Brain microvascular endothelial cell (primary cell): ENCODE results near the gene NVL.
"Not testable (repeated sequence)": the region's sequence is repeated elsewhere in the genome, so short reads cannot be mapped to it uniquely, and the experiment has no call there.

ENCODE experiments used
- DNase-seq: peaks from one replicate; pipeline ENCODE4 v3.0.0-alpha.2; 2020
- H3K27ac ChIP-seq: fragments of 250-450 bp; sonication (Bioruptor Pico); 2 replicates; pipeline ENCODE4 v1.5.1; 2020; ENCODE audit warnings: mild to moderate bottlenecking, moderate library complexity
- H3K27me3 ChIP-seq: fragments of 250-450 bp; sonication (Bioruptor Pico); replicated peaks from 2 replicates; pipeline ENCODE4 v1.5.1; 2020; ENCODE audit warnings: mild to moderate bottlenecking
- H3K36me3 ChIP-seq: fragments of 250-450 bp; sonication (Bioruptor Pico); replicated peaks from 2 replicates; pipeline ENCODE4 v1.5.1; 2020; ENCODE audit warnings: mild to moderate bottlenecking
- H3K4me3 ChIP-seq: 2 replicates; pipeline ENCODE4 v1.5.1; 2011; ENCODE audit warnings: low read depth, mild to moderate bottlenecking, control low read depth, low read length, moderate library complexity
- CTCF ChIP-seq: IDR thresholded peaks from 2 replicates; pipeline ENCODE4 v1.5.1; 2011; ENCODE audit warnings: low read depth, mild to moderate bottlenecking, moderate library complexity, low read length, control low read depth, inconsistent platforms; ENCODE audit errors: missing control alignments
- in situ Hi-C: cut with HindIII; loops from 2 replicates; pipeline ENCODE4 v1.10.0; 2017; ENCODE audit warnings: low sequenced_read_pairs, low pct_ligation_motif_present

Gene NVL

DNA sequence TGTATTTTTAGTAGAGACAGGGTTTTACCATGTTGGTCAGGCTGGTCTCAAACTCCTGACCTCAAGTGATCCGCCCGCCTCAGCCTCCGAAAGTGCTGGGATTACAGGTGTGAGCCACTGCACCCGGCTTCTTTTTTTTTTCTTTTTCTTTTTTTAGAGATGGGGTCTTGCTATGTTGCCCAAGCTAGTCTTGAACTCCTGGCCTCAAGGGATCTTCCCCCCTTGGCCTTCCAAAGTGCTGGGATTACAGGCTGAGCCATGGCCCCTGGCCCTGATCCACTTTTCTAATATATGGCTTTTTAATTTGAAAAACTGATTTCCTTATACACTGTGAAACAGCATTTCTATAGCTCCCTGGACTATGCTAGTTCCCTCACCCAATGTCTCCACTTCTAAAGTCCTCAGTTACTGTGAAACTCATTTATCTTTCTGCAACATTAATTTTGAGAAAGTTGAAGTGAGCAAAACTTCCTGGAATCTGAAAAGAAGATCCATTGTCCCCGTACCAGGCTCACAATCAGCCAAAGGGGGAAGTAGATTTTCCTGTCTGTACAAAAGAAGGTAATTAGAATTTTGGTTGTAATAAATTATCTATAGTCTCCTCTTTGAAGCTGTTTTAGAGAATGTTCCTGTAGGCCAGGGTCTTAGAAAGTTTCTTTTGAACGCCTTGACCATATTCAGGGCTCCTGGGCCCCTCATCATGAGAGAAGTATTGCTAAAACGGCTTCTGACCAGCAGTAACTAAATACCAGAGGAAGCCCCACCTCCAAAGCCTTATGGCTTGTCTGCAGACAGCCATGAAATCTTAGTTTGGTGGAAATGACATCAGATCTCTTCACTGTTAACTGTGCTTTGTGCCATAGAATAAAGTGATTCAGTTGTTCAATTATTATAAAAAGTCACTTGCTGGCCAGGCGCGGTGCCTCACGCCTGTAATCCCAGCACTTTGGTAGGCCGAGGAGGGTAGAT lies 112.0 kb downstream of the NVL start:
- Histone ChIP-seq H3K36me3 (no peaks in the 10 kb centered on the region), H3K27ac (no peak overlapping the region), H3K4me3 (no peak overlapping the region), H3K27me3 (no peaks in the 10 kb centered on the region)
- no peak for DNase-seq
- no peak for TF ChIP-seq CTCF
- in situ Hi-C loops = no loop called here

DNA sequence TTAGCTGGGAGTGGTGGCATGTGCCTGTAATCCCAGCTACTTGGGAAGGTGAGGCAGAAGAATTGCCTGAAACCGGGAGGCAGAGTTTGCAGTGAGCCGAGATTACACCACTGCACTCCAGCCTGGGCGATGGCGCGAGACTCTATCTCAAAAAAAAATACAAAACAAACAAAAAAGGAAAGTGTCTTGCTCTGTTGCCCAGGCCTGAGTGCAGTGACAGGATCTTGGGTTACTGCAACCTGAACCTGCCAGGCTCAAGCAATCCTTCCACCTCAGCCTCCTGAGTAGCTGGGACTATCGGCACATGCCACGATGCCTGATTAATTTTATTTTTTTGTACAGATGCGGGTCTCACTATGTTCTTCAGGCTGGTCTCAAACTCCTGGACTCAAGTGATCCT lies 113.6 kb downstream of the NVL start:
- TF ChIP-seq CTCF = no peak
- no peaks in the 10 kb centered on the region for H3K36me3 ChIP-seq
- in situ Hi-C loops = no loop called here
- DNase-seq = no peak
- H3K4me3 ChIP-seq = no peak overlapping the region
- no peak overlapping the region for H3K27ac ChIP-seq
- no peaks in the 10 kb centered on the region for H3K27me3 ChIP-seq

DNA sequence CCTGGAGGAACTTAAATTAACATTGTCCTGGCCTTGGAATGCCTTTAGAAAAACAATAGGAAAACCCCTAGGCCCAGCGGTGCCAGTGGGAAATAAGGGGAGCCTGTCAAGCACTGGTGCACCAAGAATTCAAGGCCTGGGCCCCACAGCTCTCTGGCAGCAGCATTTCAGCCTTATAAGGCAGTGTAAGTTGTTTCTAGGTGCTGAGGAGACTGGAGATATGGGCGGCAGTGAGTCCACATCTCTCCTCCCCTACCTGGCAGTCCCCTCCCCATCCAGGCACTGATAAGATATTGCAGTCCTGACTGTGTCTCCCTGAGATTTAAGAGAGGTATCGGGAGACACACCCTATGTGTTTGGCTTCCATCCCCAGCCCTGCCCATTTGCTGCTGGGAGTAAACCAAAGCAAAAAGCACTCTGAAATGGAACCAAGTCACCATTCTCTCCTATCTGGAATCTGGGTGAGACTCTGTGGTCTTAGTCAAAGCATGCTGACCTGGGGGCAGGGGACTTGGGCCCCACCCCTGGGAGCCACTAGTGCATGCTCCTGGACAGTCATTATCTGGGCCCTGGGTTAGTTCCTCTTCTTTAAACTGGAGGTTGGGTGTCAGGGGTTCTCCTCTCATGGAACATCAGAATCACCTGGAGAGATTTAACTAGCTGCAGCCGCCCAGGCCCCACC lies 116.4 kb downstream of the NVL start:
- H3K4me3 ChIP-seq = no peak overlapping the region
- in situ Hi-C loops = no loop called here
- no peak overlapping the region for H3K27ac ChIP-seq
- no peak for TF ChIP-seq CTCF
- H3K27me3 ChIP-seq = no peaks in the 10 kb centered on the region
- DNase-seq = no peak
- no peaks in the 10 kb centered on the region for H3K36me3 ChIP-seq

DNA sequence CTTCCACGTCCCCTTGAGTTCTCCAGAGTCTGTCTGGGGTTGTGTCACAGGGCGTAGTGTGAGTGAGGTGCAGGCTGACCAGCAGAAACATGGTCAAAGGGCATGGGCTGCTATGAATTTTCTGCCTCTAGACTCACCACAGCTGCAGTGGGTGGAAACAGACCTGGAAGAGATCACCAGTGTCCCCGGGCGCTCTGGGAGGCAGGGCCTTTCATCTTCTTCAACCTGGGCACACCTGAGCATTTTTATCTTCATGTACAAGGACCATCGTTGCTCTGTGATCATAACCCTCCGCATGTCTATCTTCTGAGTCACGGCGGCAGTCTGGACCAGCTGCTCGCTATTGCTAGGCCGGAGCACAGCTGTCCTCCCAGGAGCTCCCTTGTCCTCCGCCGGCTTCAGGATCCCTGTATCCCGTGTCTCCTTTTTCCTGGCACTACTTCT lies 117.3 kb downstream of the NVL start:
- Histone ChIP-seq H3K27ac (no peak overlapping the region), H3K4me3 (no peak overlapping the region), H3K27me3 (no peaks in the 10 kb centered on the region), H3K36me3 (no peaks in the 10 kb centered on the region)
- in situ Hi-C loops = no loop called here
- no peak for DNase-seq
- TF ChIP-seq CTCF = no peak

DNA sequence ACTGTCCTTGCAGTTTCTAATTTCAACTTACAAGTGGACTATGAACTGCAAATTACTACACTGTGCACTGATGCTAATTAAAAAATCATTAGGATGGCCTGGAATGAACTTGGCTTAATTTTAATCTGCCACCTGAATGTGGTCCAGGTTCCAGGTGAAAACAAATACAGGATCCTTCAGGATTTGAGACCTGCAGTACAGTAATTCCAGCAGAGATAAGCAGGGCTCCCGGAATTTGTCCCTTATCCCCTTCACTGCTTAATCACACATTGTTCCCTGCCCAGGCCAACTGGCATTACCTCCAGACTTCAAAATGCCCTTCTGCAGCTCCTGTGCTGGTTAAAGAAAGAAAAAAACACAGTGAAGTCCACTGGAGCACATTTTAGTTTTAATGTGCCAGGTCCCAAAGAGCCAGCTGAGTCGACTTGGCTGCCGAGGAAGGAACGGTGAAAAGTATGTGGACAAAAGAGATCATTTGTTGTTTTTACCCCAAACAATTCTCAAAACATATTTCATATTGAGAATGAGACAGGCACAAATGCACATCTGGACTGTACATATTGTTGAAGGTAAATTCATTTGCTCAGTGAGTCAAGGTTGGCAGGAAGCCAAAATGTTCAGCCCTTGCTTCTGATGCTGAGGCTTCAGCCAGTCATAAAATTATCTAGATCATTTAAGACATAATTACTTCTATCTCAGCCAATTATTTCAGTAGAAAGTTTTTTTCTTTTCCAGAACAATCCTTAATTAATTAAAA lies 118.6 kb downstream of the NVL start:
- in situ Hi-C loops = no loop called here
- no peaks in the 10 kb centered on the region for H3K36me3 ChIP-seq
- no peak overlapping the region for H3K4me3 ChIP-seq
- no peak for TF ChIP-seq CTCF
- peak; percentile 78 for DNase-seq
- no peak overlapping the region for H3K27ac ChIP-seq
- no peaks in the 10 kb centered on the region for H3K27me3 ChIP-seq

GRCh38 chr1:224205931-224206538 lies 123.9 kb downstream of the NVL start:
- H3K4me3 ChIP-seq, H3K36me3 ChIP-seq: not testable (repeated sequence)
- H3K27ac ChIP-seq = peak overlapping the region; percentile 36

More at GRCh38 chr1:224205931-224206538, 123.9 kb downstream of the NVL start:
- H3K27me3 ChIP-seq, DNase-seq, in situ Hi-C loops: not testable (repeated sequence)
